HepG2 (cell line): ENCODE results near the gene TCF25. TPM values are rescaled to one million over a fixed set of nuclear protein-coding genes. Genes with fewer than 3 reads are reported as not detected.

ENCODE experiments used
- ATAD3A ChIP-seq: sonication (generic); formaldehyde crosslinking; IDR thresholded peaks from 2 replicates; pipeline ENCODE4 v1.4.0; 2020; ENCODE audit warnings: missing genetic modification reagents
- ELF1 ChIP-seq: sonication (generic); formaldehyde crosslinking; IDR thresholded peaks from 2 replicates; pipeline ENCODE4 v1.4.0; 2020; ENCODE audit warnings: missing genetic modification reagents
- GLI4 ChIP-seq: sonication (generic); formaldehyde crosslinking; IDR thresholded peaks from 2 replicates; pipeline ENCODE4 v1.5.1; 2020; ENCODE audit warnings: missing genetic modification reagents, mild to moderate bottlenecking, moderate library complexity, borderline replicate concordance
- HOXA3 ChIP-seq: sonication (generic); formaldehyde crosslinking; IDR thresholded peaks from 2 replicates; pipeline ENCODE4 v1.5.0; 2020; ENCODE audit warnings: missing genetic modification reagents
- HOXA7 ChIP-seq: sonication (generic); formaldehyde crosslinking; IDR thresholded peaks from 2 replicates; pipeline ENCODE4 v1.8.1; 2022; ENCODE audit warnings: mild to moderate bottlenecking, missing genetic modification reagents, moderate library complexity
- MIER2 ChIP-seq: IDR thresholded peaks from 2 replicates; pipeline ENCODE4 v1.6.1; 2016; ENCODE audit warnings: missing biosample characterization, missing genetic modification reagents
- NFE2L1 ChIP-seq: sonication (generic); formaldehyde crosslinking; IDR thresholded peaks from 2 replicates; pipeline ENCODE4 v1.4.0; 2020; ENCODE audit warnings: missing genetic modification reagents, mild to moderate bottlenecking, borderline replicate concordance
- NFYB ChIP-seq: sonication (generic); formaldehyde crosslinking; IDR thresholded peaks from 2 replicates; pipeline ENCODE4 v1.4.0; 2020; ENCODE audit warnings: missing genetic modification reagents
- NR3C1 ChIP-seq: sonication (generic); formaldehyde crosslinking; IDR thresholded peaks from 2 replicates; pipeline ENCODE4 v1.4.0; 2020; ENCODE audit warnings: missing genetic modification reagents
- NRL ChIP-seq: sonication (generic); formaldehyde crosslinking; IDR thresholded peaks from 2 replicates; pipeline ENCODE4 v1.5.0; 2020; ENCODE audit warnings: missing genetic modification reagents, mild to moderate bottlenecking, moderate library complexity, borderline replicate concordance
- TEAD2 ChIP-seq: sonication (generic); formaldehyde crosslinking; IDR thresholded peaks from 2 replicates; pipeline ENCODE4 v1.9.0; 2021; ENCODE audit warnings: missing genetic modification reagents
- TGIF2 ChIP-seq: IDR thresholded peaks from 2 replicates; pipeline ENCODE4 v1.6.1; 2016; ENCODE audit warnings: control low read depth, missing compliant biosample characterization
- ZBTB34 ChIP-seq: sonication (generic); formaldehyde crosslinking; IDR thresholded peaks from 2 replicates; pipeline ENCODE4 v1.8.0; 2022; ENCODE audit warnings: mild to moderate bottlenecking, missing genetic modification reagents
- ZMAT3 ChIP-seq: sonication (generic); formaldehyde crosslinking; conservative IDR thresholded peaks from 2 replicates; pipeline ENCODE4 v1.7.0; 2021; ENCODE audit warnings: missing genetic modification reagents
- ZNF207 ChIP-seq: fragments of 450-650 bp; IDR thresholded peaks from 2 replicates; pipeline ENCODE4 v1.6.1; 2016; ENCODE audit warnings: antibody characterized with exemption, borderline replicate concordance
- ZNF225 ChIP-seq: sonication (generic); formaldehyde crosslinking; IDR thresholded peaks from 2 replicates; pipeline ENCODE4 v1.4.0; 2020; ENCODE audit warnings: mild to moderate bottlenecking, missing genetic modification reagents
- ZNF296 ChIP-seq: sonication (generic); formaldehyde crosslinking; conservative IDR thresholded peaks from 2 replicates; pipeline ENCODE4 v1.5.0; 2020; ENCODE audit warnings: mild to moderate bottlenecking, missing genetic modification reagents
- ZNF496 ChIP-seq: sonication (generic); formaldehyde crosslinking; IDR thresholded peaks from 2 replicates; pipeline ENCODE4 v1.8.1; 2023; ENCODE audit warnings: mild to moderate bottlenecking, moderate library complexity, missing genetic modification reagents; ENCODE audit not compliant: insufficient replicate concordance
- ZNF605 ChIP-seq: sonication (generic); formaldehyde crosslinking; IDR thresholded peaks from 2 replicates; pipeline ENCODE4 v1.8.0; 2022; ENCODE audit warnings: mild to moderate bottlenecking, missing genetic modification reagents
- ZNF780A ChIP-seq: sonication (generic); formaldehyde crosslinking; IDR thresholded peaks from 2 replicates; pipeline ENCODE4 v1.8.0; 2022; ENCODE audit warnings: mild to moderate bottlenecking, missing genetic modification reagents, moderate library complexity
- ZSCAN22 ChIP-seq: sonication (generic); formaldehyde crosslinking; IDR thresholded peaks from 2 replicates; pipeline ENCODE4 v1.4.0; 2020; ENCODE audit warnings: mild to moderate bottlenecking, missing genetic modification reagents
- polyA plus RNA-seq, 8 experiments: library from polyadenylated mRNA; depleted of rRNA in 3 of 8; stranded (reverse) in 7 of 8; unstranded in 1 of 8; fragments of >200 nt; fragmentation: Illumina TruSeq in 4 of 8; extraction: Trizol in 4 of 8; gene quantifications; 2 replicates each; pipeline versions ENCODE4 v1.2.1 to v1.2.3, GENCODE V29; 2011 to 2016; ENCODE audit warnings: low read depth in 4 of 8, missing spikeins in 1 of 8, mixed read lengths in 1 of 8; ENCODE audit not compliant: insufficient read depth in 1 of 8
- total RNA-seq, 5 experiments: library from RNA; depleted of rRNA; stranded (reverse); fragments of >200 nt; fragmentation: Illumina TruSeq; extraction: Trizol; gene quantifications; 2 replicates each; pipeline ENCODE4 v1.2.3, GENCODE V29; 2016; ENCODE audit warnings: low read depth in 1 of 5
- TF ChIP-seq, protein P1 (sequence below): sonication (generic); formaldehyde crosslinking; IDR thresholded peaks from 2 replicates; pipeline ENCODE4 v1.4.0; 2020; ENCODE audit warnings: missing genetic modification reagents
- TF ChIP-seq, protein P2 (sequence below): sonication (generic); formaldehyde crosslinking; conservative IDR thresholded peaks from 2 replicates; pipeline ENCODE4 v1.4.0; 2020; ENCODE audit warnings: missing genetic modification reagents

TCF25 gene
- total and polyA plus RNA-seq, 2 of the 13 experiments (the other 11 are each of a cell fraction or from before 2014, with no cell fraction given), result 138 to 206 TPM

DNA sequence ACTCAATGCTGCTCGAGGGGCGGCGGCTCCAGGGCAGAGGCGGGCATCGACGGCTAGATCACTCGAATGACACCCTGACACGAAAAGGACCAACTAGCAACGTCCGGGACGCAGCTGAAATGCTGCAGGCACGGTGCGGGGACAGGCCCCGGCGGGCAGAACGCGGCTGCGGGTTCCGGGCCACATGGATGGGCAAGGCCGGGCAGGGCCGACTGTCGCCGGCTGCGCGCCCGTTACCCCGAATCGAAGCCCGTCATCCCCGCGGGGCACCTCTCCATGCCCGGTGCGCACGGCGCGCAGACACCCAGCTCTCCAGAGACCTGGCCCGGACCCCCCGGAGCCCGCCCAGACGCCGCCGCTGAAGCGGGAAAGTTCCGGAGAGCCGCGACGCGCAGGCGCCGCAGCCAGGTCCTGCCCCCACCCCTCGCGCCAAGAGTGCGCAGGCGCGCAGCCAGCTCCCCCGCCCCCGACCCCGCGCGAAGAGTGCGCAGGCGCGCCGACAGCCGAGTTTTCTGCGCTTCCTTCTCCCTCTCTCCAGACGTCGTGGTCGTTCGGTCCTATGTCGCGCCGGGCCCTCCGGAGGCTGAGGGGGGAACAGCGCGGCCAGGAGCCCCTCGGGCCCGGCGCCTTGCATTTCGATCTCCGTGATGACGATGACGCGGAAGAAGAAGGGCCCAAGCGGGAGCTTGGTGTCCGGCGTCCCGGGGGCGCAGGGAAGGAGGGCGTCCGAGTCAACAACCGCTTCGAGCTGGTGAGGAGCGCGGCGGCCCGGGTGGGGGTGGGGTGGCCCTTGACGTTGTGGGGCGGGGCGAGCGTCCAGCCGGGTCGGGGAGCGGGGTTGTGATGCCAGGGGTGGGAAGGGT lies at the start of gene TCF25 (continued):
- TF ChIP-seq, protein P1, sequence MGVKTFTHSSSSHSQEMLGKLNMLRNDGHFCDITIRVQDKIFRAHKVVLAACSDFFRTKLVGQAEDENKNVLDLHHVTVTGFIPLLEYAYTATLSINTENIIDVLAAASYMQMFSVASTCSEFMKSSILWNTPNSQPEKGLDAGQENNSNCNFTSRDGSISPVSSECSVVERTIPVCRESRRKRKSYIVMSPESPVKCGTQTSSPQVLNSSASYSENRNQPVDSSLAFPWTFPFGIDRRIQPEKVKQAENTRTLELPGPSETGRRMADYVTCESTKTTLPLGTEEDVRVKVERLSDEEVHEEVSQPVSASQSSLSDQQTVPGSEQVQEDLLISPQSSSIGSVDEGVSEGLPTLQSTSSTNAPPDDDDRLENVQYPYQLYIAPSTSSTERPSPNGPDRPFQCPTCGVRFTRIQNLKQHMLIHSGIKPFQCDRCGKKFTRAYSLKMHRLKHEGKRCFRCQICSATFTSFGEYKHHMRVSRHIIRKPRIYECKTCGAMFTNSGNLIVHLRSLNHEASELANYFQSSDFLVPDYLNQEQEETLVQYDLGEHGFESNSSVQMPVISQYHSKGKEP (CRISPR knock-in tag), result no peak
- TF ChIP-seq NFE2L1 (CRISPR knock-in tag) (no peak), ZNF296 (CRISPR knock-in tag) (peak; percentile 64; the same call in 1 of the 2 replicates), NRL (CRISPR knock-in tag) (peak; percentile 89; the same call in 1 of the 2 replicates), ZBTB34 (CRISPR knock-in tag) (peak; percentile 44; the same call in 1 of the 2 replicates), ZNF496 (CRISPR knock-in tag) (no peak), ZNF207 (no peak), MIER2 (CRISPR knock-in tag) (peak; percentile 1; the same call in 1 of the 2 replicates), HOXA3 (CRISPR knock-in tag) (peak; percentile 53), NR3C1 (no peak), NFYB (no peak), ELF1 (CRISPR knock-in tag) (peak; percentile 69), ZNF780A (CRISPR knock-in tag) (no peak), TEAD2 (peak; percentile 74; the same call in 1 of the 2 replicates), ZNF225 (CRISPR knock-in tag) (peak; percentile 69; the same call in 1 of the 2 replicates), GLI4 (CRISPR knock-in tag) (no peak; the same call in none of the 2 replicates), TGIF2 (CRISPR knock-in tag) (no peak; the same call in 1 of the 2 replicates), HOXA7 (CRISPR knock-in tag) (no peak), ATAD3A (CRISPR knock-in tag) (no peak), ZSCAN22 (CRISPR knock-in tag) (no peak; the same call in 1 of the 2 replicates), ZNF605 (peak; percentile 96), ZMAT3 (CRISPR knock-in tag) (peak; percentile 86)
- TF ChIP-seq, protein P2, sequence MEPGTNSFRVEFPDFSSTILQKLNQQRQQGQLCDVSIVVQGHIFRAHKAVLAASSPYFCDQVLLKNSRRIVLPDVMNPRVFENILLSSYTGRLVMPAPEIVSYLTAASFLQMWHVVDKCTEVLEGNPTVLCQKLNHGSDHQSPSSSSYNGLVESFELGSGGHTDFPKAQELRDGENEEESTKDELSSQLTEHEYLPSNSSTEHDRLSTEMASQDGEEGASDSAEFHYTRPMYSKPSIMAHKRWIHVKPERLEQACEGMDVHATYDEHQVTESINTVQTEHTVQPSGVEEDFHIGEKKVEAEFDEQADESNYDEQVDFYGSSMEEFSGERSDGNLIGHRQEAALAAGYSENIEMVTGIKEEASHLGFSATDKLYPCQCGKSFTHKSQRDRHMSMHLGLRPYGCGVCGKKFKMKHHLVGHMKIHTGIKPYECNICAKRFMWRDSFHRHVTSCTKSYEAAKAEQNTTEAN, result peak; percentile 87
